Activated T-cell treated with anti-CD3 and anti-CD28 coated beads for 24 hours (primary cell): ENCODE data around the gene ACIN1.
"Not testable (repeated sequence)": the region's sequence is repeated elsewhere in the genome, so short reads cannot be mapped to it uniquely, and the experiment has no call there.

ENCODE experiments used
- DNase-seq: peaks from one replicate; pipeline ENCODE4 v3.0.0-alpha.2; 2020; ENCODE audit warnings: low read depth

ACIN1 gene

DNA sequence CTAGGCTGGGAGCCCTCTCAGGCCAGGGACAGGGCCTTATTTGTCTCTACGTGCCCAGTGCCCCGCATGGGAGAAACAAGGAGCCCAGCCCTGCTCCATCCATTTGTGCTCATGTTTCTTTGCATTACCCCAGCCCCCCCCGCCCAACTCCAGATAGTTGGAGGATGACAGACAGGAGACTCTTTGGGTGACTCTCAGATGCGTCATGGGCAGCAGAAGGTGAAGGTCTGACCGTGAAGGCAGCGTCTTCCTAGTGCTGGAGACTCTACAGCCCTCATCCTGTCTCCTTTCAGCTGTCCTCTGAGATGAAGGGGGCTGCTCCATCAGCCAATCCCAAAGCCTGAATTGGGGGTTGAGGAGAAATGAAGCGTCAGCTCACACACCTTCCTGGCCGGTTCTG, 53.2 kb downstream of the ACIN1 start:
- DNase-seq, result no peak

DNA sequence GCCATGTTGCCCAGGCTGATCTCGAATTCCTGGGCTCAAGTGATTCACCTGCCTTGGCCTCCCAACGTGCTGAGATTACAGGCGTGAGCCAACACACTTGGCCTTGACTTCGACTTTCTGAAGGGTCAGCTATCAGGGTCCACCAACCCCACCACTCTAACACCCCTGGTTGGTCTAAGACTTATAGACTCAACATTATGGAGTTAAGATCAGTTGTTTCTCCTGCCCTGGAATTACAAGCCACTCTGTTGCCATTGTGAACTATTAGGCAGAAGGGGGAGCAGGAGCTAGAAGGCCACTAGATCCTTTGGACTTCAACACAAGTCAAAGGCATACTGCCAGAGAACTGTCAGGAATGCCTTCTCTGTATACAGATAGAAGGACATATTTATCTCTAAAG, 54.8 kb downstream of the ACIN1 start:
- no peak for DNase-seq

DNA sequence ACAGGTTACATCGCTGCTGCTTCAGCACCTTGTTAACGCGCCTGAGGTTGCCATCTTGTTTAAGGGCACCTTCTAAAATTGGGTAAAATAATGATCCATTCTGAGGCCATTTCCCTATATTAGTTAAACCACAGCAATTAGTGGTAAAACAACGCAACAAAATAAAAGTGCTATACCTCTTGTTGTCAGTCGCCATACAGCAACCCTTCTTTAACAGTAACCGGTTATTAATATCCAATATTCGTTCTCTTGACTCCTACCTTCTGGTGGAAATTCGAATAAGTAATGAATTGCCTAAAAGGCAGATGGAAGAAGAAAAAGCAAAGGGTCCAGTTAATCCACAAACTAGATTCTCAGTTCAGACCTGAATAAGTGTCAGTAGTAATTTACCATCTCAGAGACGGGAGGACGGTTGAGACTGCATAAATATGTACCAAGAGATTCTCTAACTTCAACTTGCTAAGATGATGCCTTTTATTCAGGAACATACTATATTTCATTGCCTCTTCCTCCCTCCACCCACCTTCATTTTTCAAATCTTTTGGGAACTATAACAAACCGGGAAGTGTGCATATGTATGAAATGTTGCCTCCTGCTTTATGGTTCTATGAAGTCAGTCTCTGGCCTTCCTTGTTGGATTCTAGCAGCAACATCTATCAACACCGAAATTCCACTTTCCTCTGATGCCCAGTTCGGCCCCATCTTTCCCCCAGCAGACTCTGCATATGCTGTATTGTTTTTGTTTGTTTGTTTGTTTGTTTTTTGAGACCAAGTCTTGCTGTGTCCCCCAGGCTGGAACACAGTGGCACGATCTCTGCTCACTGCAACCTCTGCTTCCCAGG, 59.4 kb downstream of the ACIN1 start:
- DNase-seq, result no peak

DNA sequence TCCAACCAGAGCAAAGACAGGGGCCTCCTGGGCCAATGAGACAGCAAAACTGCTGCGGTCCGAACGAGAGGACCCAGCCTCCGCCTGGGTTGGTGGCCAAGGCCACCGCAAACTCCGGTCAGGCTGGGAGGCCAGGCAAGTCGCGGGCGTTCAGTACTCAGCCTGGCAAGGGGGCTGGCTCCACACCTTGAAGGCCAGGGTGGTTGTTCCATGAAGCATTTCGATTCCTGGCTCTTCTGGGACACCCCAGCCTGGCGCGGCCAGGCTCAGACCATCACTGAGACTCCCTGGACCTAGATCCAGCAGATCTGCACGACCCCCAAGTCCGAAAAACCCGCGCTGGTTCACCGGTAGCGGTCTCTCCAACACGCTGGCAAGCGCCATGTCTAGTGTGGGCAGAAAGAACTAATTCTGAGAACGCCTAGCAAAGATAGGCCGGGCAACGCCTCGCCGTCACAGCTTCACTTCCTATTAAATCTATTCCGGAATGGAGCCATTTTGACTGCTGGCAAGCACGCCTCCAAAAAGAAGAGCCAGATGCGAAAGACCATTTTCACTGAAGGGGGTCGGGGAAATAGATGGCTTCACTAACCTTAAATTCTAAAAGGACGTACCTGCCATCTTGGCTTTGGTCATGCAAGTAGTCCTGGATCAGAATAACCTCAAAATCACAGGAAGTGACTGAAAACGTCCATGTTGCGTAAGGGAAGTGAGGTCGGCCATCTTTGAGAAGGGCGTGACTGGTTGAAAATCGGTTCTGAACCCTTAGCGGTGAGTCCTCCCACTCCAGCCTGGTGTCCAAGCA, 60.2 kb downstream of the ACIN1 start, which contains the start of gene PSMB5:
PSMB5 (minus strand) TSS at position 403 of the 805 bp plus-strand sequence; CDS start at position 384, 19 bp downstream.
- peak; percentile 83 for DNase-seq

DNA sequence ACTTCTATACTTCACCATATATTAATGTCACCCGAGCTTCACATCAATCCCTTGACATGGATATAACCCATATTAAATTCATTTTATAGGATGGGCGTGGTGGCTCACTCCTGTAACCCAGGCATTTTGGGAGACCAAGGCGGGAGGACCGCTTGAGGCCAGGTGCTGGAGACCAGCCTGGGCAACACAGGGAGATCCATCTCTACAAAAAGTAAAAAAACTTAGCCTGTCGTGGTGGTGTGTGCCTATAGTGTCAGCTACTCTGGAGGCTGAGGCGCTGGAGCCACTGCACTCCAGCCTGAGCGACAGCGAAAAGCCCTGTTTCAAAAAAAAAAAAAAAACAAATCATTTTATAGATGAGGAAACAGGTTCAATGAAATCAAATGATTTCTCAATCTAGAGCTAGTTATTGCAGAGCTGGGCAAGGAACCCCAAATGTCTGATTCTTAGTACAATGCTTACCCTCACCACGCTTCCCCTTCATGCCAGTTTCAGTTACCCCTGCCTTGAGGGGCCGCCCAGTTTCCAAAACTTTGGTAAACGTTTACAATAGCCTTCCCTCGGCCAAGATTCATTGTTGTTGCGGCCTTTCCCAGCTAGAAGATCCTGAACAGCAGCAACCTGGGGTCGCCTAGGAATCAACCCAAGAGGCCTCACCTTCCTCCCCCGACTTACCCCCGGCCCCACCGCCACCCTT, 61.0 kb downstream of the ACIN1 start:
- DNase-seq, result no peak

DNA sequence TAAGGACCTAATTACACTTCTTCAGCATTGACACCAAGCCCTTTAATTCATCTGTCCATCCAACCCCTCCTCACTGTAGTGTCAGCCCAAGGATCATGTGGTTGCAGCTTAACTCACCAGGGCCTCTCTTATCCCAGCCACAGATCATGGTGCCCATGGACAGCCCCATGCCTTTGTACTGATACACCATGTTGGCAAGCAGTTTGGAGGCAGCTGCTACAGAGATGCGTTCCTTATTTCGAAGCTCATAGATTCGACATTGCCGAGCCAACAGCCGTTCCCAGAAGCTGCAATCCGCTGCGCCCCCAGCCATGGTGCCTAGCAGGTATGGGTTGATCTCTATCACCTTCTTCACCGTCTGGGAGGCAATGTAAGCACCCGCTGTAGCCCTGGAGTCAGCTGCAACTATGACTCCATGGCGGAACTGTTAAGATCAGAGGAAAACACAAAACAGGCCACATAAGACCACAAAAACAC, 61.6 kb downstream of the ACIN1 start:
- DNase-seq, result no peak

DNA sequence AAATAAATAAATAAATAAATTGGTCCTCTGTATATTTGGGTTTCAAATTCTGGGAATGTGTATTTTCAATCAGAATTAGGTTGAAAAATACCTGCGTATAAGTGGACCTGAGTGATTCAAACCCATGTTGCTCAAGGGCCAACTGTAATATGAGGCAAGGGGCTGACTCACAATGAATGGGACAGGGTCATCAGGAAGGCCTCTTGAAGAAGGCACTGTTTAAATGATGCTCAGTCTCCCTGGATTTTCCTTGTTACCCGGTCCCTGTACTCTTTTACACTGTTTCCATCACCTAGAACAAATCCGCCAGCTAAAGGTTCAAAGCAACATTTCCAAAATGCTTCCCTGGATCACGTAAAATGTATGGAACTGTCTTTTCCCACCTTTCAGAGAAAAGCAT, 64.0 kb downstream of the ACIN1 start:
- DNase-seq, result no peak

DNA sequence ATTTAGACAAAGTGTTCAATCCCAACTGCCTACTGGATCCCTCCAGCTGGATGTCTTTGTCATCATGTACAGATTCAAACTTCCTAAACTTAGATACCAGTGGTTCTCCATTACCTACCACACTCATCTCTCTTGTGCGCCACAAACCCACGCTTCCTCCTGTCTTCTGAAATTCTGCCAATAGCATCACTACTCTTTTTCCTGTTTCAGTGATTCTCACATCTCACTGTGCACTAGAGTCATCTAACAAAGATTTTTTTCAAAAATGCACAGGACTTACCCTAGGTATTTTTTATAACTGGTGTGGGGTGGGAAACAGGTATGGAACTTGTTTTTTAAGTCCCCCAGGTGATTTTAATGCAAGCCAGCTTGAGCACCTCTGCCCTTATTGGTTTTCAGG, 66.1 kb downstream of the ACIN1 start:
- no peak for DNase-seq

DNA sequence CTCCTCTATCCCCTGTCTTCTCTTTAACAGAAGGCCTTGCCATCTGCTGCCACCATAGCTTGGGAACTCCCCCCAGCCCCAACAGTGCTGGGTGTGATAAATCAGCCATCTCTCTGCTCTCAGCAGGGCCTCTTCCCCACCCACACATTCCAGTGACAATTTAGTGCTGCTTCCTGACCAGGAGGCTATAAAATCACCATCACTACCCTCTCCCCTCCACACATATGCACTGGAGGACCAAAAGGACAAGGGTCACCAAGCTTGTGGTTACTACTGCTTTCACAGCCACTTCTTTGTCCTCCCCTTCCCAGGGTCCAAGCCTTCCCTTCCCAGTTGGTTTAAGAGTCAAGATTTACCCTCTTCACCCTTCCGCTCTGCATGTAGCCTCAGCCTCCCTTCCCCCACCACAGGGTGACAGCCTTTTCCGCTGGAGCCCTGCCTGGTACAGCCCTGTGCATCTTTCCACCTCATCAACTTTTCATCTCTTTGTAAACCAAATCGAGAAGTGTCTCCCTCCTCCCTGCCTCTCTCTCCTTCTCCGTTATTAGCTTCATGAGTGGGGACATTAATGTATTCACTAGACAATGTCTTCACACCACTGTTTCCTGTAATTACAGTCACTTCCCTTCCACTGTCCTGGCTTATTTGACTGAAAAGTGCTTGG, 69.7 kb downstream of the ACIN1 start:
- DNase-seq, result no peak

DNA sequence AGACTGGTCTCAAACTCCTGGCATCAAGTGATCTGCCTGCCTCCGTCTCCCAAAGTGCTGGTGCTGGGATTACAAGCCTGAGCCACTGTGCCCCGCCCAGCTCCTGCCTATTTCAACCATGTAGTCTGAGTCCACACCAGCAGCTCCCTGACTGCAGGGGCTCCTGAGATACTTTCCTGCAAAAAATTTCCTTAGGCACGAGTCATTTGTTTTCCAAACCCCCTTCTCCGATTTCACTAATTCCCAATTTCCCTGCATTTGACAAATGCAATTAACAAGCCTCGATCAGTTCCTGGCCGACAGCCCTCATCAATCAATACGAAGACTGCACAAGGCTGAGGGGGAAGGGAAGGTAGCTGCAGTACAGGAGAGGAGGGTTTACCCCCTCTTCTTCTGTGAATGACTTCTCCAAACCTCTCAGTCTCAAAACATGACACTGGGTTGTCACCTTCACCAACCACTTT, 70.3 kb downstream of the ACIN1 start:
- no peak for DNase-seq

DNA sequence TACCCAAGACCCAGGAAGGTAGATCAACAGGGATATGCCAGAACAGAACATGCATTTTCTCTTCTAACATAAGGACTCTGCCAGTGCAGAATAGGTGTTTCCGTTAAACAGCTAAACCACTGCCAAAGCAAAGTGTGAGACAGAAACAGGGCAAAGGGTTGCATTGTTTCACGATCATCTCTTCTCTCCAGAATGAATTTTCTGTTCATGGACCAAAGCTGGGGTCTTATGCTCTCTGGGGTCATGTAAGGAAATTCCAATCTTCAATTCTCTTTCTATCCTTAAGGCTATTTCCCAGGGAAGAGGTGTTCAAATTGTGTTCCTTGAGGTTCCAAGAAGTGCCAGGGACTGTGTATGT, 71.2 kb downstream of the ACIN1 start:
- no peak for DNase-seq

DNA sequence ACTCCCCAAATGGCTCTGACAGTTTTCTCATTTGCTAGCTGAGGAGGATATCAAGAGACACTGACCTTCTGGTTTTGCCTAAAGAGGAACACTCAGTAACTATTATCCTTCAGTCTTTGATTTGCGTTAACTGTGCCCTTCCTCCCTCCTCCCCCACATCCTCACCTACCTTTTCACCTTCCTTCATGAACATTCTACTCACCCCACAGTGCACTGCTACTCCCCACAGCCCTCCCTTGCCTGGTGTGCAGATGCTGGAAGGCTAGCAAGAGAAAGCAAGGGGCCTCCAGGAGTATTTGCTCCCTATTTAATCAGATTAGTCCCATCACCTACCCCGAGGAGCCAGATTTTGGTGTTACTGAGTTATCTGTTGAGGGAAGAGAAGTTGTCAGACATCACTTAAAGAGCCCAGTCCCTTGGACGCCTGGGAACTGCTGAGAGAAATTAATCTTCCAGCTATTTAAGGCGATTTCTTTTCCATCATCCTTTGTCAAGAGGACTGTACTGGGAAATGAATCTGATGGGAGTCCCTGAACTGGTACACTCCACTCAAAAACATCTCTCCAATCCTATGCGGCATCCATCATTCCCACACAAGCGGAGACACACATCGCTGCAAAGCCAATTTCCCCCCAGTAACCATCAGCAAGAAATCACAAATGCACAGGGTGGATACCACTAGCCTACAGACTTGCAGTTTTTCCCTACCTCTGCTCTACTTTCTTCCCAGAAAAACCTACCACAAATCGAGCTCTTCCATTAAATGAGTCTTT, 71.7 kb downstream of the ACIN1 start:
- DNase-seq, result no peak

DNA sequence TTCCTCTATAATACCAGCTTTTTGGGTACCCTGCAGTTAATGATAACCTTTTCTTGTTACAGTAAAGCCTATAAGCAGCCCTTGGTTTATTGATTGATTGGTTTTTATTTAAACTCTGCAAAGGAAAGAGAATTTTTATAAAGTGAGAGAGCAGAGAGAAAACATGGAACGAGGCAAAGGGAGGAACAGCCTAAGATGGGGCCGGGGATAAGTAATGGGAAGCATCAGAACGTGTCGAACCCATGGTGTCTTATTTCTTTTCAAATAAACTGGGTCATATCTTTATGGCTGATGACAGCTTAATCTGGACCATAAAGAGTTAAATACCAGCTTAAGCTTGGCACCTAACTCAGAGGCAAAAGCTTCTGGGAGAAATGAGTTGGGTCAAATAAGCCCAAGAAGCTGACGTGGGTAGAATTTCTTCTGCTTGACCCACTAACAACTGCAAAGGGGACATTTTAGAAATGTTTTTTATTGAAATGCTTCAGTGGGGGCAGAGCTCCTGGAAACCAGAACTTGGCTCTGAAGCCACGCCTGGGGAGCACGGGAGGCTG, 73.0 kb downstream of the ACIN1 start:
- DNase-seq, result no peak

DNA sequence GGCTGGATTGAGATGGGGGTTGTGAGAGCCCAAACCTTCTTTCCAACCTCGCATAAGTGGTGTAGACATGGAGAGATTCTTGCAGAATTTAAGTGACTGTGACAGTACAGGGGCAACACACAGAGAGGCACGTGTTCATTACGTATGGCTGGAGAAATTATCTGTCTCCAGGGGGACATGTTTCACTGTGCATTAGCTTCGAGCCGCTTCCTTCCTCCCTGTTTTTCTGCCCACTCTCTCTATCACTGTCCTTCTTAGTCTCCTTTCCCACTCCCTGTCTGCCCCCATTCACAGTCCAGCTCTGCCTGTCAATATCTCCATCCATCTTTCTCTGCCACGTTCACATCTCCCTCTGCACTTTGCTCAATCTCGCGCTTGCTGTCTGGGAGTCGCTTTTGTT, 73.5 kb downstream of the ACIN1 start:
- no peak for DNase-seq

DNA sequence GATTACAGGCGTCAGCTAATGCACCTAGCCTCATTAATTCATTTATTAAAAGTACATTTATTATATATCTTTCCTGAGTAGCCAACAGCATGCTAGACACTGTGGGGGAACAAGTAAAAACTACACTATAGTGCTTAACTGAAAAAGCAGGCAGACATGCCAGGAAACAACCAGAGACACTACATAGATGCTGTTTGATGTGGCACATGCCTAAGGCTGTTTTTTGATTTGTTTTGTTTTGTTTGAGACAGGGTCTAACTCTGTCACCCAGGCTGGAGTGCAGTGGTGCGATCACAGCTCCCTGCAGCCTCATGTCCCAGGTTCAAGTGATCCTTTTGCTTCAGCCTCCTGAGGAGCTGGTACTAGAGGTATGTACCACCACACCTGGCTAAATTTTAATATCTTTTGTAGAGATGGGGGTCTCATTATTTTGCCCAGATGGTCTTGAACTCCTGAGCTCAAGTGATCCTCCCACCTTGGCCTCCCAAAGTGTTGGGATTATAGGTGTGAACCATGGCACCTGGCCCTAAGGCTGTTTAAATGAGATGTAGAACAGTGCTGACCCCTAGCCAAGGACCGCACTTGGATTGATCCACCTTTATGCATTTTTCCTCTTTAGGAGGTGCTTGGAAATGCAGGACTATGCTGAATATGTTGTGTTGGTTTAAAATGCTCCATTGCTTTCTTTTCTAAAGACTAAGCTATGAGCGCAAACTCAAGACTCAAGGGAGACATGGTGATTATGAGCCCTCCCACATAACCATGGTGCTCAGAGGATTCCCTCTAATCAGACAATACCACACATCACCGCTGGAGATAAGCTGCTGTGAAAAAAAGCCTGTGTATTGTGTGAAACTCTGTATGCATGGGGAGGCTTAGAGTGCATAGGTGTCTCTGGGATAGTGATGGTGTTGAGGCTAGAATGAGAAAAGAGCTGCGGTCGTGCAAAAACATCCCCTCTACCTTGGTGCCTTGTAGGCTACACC, 74.5 kb downstream of the ACIN1 start:
- DNase-seq, result no peak

DNA sequence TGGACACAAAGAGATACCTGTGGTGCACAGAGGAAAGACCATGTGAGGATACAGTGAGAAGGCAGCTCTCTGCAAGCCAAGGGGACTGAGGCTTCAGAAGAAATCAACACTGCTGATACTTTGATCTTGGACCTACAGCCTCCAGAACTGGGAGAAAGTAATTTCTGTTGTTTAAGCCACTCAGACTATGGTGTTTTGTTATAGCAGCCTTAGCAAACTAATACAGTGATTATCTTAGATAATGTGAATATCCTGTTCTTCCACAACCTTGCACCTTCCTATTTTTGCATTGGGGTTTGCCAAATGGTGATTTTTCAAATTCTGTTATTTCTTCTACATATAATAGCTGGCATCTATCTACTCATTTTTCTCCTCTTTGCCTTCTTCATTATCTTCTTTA, 76.8 kb downstream of the ACIN1 start:
- DNase-seq, result no peak

DNA sequence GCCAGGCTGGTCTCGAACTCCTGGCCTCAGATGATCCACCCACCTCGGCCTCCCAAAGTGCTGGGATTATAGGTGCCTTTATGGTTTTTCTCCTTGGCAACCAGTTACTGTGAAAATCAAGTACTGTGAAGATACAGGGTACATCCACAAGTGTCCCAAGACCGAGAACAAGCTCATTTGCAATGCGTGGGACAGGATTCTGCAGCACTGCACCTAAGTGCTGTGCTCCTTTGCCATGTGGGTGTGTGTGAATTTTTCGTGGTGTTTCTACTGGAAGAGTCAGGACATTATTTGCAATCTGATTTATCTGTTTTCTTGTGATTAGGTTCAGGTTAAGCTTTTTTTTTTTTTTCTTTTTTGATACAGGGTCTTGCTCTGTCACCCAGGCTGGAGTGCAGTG, 77.8 kb downstream of the ACIN1 start:
- DNase-seq, result no peak

DNA sequence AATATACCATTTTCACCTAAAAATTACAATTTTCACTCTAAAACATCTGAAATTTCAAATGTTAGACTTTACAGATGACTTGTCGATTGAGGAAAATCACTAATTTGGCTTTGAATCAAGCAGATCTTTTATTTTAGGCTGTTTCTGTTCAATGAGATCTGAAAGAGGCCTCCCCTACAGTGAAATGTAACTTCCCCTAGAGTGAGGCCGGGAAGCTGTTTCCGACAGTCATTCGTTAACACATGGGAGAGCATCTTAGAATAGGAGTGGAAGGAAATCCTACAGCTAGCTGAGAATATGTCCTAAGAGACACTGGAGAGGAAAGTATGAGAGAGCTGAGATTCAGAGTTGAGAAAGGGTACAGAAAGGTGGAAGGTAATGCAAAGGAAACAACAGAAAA, 79.3 kb downstream of the ACIN1 start:
- DNase-seq, result no peak

DNA sequence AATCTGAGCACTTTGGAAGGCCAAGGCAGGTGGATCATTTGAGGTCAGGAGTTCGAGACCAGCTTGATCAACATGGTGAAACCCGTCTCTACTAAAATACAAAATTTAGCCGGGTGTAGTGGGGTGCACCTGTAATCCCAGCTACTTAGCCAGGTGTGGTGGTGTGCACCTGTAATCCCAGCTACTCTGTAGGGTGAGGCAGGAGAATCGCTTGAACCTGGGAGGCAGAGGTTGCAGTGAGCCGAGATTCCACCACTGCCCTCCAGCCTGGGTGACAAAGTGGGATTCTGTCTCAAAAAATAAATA, 81.2 kb downstream of the ACIN1 start:
- not testable (repeated sequence) for DNase-seq
